Forelimb muscle (tissue), 1 donor: ENCODE results near the gene KDM1B. TPM values are rescaled to one million over a fixed set of nuclear protein-coding genes. Genes with fewer than 3 reads are reported as not detected.

Experiments used
- DNase-seq: peaks from one replicate; pipeline ENCODE4 v3.0.0-alpha.2; 2013; ENCODE audit warnings: low read depth
- polyA plus RNA-seq: library from polyadenylated mRNA; unstranded; fragments of 120-200 nt; gene quantifications from one replicate; pipeline ENCODE4 v1.2.1, GENCODE V29; 2013; ENCODE audit not compliant: insufficient read length

The KDM1B gene
- polyA plus RNA-seq, 1 donor: 28.3 TPM

DNA sequence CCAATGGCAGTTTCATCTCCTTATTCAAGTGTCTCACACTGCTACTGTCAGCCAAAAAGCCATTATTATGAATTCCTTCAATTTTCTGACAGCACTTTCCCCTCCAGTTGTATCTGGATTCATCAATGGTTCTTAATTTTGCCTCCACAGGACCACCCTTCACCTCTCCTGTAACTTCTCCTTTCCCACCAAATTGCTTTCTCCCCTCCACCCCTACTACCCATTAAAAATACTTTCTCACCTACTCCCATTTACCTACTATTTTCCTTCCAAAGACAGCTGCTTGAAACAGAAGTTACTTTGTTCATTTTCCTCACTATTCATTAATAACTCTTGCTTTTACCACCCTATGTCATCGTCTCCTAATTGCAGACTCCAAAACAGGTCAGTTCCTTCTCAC is 79.3 kb downstream of the KDM1B start:
- DNase-seq: no peak

- no peak for DNase-seq
These were observed 80.3 kb downstream of the KDM1B start for GRCh38 chr6:18235524-18235923.

DNA sequence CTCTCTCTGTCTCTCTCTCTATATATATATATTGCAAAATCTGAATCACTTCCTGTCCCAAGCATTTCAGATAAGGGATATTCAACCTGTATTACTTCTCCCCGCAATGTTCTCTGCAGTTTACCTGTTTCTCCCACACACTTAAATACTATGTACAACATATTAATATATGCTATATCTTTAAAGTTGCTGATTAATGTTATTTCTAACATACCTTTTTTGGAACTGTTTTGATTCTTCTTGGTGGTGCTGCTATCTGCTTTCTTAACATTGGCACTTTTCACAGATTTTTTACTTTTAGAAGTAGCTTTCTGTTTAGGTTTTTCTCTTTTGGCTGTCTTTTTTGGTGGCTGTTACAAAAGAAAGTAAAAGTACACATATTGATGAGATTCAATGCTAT is 81.9 kb downstream of the KDM1B start:
- DNase-seq: no peak

- no peak for DNase-seq
These were observed 85.0 kb downstream of the KDM1B start for GRCh38 chr6:18240230-18240629.

- DNase-seq: no peak
These were observed 86.2 kb downstream of the KDM1B start for GRCh38 chr6:18241208-18242038.

- DNase-seq: no peak
These were observed 87.0 kb downstream of the KDM1B start for GRCh38 chr6:18242062-18242851.

GRCh38 chr6:18243302-18243893 is 88.2 kb downstream of the KDM1B start:
- no peak for DNase-seq

DNA sequence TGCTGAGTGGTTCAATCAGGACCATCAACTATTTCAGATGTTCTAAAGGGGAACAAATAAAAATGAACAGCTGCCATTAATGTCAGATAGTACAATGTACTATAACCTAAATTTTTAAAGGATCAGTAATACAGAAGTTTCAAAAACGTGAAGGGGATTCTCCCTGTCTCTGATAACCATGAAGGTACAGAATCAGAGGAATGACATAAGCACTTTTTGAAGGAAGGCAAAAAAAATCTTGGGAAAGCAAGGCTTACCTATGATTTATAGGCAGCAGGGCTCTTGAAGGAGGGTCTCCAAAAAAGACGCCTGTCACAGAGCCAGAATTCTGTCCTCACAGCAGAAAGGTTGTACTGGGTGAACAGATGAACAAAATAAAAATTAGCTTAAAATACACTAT is 89.0 kb downstream of the KDM1B start:
- DNase-seq: no peak

DNA sequence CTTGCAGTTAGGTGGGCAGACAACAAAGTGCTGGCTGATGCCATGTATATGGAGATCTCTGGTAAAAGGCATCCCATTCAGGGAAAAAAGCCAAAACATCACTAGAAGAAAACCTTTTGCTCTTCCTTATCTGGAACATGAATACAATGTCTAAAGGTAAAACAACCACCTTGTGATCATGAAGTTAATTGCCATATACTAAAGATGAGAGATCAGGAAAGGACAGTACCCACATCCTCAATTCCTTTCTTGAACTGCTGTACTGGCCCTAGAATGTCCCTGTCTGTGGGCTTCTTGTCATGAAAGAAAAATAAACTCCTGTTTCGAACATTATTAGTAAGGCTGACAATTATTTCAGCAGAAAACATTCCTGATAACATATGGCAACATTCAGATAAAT is 89.9 kb downstream of the KDM1B start:
- DNase-seq: no peak

DNA sequence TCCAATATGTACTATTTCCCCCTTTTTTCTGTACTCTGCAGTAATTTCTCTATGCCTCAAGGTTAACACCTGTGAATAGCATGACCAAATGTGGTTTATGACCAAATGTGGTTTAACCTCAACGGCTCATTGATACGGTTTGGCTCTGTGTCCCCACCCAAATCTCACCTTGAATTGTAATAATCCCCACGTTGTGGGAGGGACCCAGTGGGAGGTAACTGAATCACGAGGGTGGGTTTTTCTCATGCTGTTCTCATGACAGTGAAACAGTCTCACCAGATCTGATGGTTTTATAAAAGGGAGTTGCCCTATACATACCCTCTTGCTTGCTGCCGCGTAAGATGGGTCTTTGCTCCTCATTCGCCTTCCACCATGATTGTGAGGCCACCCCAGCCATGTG is 90.4 kb downstream of the KDM1B start:
- no peak for DNase-seq

GRCh38 chr6:18246205-18246604 is 91.0 kb downstream of the KDM1B start:
- DNase-seq: no peak

- DNase-seq: no peak
These were observed 91.8 kb downstream of the KDM1B start for GRCh38 chr6:18247002-18247401.

DNA sequence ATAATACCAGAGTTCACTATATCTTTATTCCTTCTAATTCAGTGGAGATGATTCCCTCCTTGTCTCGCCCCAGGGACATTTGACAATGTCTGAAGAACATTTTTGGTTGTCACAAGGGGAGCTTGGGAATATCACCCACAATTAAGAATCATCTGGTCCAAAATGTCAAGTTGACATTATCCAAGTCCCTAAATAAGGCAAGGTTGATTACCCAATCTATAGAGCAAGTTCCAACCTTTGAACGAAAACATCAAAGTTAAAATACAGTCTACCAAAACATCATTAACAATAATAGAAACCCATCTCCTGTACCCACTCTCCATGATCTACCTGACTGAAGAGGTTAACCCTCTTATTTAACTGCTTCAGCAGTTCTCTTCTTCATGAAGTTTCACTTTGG is 93.5 kb downstream of the KDM1B start:
- no peak for DNase-seq

DNA sequence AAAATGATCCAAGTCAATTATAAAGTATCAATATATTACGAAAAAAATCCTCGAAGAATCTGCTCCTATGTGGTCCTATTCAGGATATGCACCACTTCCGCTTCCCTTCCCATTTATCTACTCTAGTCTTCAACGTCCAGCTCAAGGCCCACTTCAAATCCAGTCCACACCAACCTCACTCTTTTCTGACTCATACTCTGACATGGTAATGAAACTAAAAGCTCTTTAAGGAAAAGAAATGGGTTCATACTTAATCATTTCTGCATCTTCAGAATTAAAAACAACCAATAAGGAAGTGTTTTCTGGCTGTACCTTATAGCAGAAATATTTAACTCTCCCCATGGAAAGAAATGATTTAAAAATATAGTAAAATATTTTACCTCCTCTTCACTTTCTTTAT is 94.0 kb downstream of the KDM1B start:
- no peak for DNase-seq

GRCh38 chr6:18253635-18254034 is 98.4 kb downstream of the KDM1B start:
- DNase-seq: no peak

GRCh38 chr6:18254793-18255192 is 99.6 kb downstream of the KDM1B start:
- no peak for DNase-seq

DNA sequence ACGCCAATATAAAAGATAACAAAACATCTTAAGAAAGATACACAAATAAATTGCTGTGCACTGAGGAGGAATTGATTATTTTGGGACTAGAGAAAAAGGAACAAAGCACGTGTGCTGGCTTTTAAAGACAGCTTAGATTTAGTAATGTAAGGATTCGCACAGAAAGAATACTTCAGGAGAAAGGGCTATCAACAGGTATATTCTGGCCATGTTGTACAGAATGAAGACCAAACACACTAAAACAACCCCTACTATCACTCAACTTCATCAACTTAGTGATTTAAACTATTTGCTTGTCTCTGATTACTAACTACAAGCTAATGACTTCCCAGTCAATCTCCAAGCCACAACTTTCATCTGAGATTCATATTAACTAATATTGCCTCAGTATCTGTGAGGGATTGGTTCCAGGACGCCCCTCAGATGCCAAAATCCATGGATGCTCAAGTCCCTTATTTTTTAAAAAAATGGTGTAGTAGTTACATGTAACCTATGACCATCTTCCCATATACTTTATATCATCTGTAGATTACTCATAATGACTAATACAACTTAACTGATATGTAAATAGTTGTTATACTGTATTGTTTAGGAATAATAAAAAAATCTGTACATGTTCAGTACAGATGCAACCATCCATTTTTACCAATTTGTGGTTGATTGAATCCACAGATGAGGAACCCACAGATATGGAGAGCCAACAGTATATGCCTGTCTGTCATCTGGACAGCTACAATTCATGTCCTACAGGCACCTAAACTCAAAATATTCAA is 104.6 kb downstream of the KDM1B start:
- no peak for DNase-seq

- no peak for DNase-seq
These were observed 105.4 kb downstream of the KDM1B start for GRCh38 chr6:18260448-18261106.

DNA sequence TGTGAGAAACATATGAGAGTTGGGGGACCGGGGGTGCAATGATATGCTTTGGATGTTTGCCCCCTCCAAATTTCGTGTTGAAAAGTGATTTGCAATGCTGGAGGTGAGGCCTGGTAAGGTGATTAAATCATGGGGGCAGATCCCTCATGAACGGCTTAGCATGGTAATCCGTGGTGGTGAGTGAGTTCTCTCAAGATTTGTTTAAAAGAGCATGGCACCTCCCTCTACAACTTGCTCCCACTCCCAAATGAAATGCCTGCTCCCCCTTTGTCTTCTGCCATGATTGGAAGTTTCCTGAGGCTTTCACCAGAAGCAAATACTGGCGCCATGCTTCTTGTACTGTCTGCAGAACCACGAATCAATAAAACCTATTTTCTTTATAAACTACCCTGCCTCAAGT is 106.7 kb downstream of the KDM1B start:
- no peak for DNase-seq

GRCh38 chr6:18262702-18263417 is 107.6 kb downstream of the KDM1B start:
- no peak for DNase-seq
